GM19043 (cell line): ENCODE results near the gene SNORC.
"Not testable (repeated sequence)": the region's sequence is repeated elsewhere in the genome, so short reads cannot be mapped to it uniquely, and the experiment has no call there.

ENCODE experiments used
- ATAC-seq: cut with Tn5 transposase; IDR thresholded peaks from one replicate; pipeline ENCODE4 v1.9.1; 2021; ENCODE audit warnings: low read depth; ENCODE audit not compliant: unreplicated experiment

SNORC gene

DNA sequence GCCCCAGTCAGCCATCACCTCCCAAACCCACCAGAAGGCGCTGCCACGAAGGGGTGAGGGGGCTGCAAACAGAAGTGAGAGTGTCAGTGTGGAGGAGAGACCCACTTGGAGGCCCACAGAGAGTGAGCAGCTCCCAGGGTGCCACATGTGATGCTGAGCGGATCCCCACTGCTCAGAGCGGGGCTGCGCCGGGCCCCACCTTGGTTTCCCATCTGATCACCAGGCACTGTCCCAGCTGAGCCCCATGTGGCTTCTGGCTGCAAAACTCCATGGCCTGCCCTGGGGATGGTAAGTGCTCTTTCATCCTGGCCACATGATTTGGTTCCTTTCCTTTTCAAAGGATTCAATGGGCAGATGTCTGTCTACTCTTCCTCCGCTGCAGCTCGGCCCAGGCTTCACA, 23.8 kb downstream of the SNORC start:
- ATAC-seq: no peak

DNA sequence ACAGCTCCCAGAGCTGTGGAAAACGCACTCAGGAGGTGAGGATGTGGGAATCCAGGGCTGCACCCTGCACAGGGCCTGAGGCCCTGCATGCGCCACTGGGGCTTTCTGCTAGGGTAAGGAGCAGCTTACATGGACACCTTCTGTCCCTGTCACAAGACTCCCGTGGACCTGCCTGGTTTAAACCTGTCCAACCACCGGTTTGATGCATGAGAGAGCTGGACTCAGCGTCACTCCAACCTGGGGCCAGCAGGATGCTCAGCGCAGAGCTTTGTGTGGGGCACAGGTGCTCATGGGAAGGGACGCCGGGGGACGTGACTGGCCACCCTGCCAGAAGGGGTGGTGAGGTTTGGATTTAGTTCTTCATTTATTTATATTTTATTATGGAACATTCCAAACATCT, 24.2 kb downstream of the SNORC start:
- ATAC-seq: no peak

DNA sequence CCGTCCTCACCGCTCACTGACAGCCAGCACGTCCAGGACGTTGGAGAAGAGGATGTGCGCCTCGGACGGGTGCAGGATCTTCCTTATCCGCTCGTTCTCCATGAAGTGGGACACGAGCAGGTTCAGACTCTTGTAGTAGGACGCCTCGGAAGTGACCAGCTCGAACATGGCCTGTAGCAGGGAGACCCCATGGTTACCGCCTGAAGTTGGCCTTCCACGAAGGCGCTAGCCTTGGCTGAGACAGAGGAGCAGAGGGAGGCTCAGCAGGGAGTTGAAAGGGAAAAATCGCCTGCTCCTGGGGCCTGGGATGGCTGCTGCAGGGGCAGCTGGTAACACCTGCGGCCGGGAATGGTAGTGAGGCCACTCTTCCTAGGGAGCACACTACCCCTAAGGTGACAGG, 24.7 kb downstream of the SNORC start:
- ATAC-seq: no peak

DNA sequence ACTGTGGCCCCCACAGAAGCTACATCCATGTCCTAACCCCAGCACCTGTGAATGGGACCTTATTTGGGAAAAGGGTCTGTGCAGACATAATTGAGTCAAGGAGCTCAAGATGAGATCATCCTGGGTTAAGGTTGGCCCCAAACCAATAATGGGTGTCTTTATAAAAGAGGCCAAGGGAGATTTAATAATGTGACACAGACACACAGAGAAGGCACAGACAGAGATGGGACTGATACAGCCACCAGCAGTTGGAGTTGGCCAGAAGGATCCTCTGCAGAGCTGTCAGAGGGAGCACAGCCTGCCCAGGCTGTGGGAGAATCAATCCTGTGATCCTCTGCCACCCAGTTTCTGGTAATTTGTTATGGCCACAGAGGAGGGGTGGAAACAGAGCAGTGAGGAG, 26.0 kb downstream of the SNORC start:
- no peak for ATAC-seq

DNA sequence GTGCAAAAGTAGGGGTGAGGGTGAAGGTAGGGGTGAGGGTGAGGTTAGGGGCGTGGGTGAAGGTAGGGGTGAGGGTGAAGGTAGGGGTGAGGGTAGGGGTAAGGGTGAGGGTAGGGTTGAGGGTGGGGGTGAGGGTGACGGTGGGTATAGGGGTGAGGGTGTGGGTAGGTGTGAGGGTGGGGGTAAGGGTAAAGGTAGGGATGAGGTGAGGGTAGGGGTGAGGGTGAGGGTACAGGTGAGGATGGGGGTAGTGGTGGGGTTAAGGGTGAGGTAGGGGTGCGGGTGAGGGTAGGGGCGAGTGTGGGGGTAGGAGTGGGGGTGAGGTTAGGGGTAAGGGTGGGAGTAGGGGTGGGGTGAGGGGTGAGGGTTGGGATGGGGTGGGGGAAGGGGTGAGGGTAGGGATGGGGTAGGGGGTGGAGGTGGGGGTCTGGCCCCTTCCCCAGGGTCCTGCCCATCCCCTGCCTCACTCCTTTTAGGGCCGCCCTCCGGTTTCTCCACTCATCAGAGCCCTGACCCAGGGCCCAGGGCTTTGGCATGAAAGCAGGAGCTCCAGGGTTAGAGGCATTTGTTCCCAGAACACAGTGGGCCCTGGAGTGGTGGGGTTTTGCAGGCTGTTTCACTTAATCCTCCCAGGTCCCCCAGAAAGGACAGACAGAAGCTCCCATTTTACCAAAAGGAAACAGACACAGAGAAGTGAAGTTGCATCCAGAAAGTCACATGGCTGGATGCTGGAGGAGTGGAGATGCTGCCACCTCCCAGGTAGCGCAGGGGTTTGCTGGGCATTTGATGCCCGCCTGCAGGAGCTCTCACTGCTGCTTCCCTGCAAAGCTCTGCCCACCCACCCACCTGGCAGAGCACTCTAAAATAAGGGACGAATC, 26.9 kb downstream of the SNORC start:
- ATAC-seq: no peak

DNA sequence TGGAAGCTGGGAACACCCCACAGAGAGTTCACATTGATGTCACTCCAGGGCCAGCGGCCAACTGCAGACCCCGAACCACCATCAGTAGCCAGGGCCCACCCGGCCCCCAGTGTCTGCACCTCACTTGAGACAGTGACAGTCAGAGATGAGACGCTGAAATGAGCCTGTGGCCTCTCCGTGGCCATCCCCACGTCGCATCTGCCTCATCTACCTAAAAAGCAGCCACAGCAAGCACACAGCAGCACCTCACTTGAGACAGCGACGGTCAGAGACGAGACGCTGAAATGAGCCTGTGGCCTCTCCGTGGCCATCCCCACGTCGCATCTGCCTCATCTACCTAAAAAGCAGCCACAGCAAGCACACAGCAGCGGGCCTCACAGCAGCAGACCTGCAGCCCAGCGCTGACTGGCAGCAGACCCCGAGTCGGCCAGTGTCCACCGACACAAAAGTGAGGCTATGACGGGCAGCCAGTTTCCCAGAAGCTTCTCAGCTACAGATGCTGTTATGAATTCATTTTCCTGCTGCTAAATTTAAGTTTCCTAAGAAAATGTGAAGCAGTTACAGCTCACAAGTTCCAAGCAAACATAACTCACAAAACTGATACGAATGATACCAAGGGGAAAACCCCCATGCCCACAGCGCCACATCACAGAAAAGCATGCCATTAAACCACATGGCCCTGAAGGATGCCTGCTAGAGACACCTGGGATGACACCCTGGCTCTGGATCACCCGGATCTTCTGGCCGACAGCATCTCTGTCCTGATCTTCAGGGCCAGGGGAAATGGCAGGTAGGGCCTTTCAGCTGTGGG, 27.7 kb downstream of the SNORC start:
- ATAC-seq: no peak

DNA sequence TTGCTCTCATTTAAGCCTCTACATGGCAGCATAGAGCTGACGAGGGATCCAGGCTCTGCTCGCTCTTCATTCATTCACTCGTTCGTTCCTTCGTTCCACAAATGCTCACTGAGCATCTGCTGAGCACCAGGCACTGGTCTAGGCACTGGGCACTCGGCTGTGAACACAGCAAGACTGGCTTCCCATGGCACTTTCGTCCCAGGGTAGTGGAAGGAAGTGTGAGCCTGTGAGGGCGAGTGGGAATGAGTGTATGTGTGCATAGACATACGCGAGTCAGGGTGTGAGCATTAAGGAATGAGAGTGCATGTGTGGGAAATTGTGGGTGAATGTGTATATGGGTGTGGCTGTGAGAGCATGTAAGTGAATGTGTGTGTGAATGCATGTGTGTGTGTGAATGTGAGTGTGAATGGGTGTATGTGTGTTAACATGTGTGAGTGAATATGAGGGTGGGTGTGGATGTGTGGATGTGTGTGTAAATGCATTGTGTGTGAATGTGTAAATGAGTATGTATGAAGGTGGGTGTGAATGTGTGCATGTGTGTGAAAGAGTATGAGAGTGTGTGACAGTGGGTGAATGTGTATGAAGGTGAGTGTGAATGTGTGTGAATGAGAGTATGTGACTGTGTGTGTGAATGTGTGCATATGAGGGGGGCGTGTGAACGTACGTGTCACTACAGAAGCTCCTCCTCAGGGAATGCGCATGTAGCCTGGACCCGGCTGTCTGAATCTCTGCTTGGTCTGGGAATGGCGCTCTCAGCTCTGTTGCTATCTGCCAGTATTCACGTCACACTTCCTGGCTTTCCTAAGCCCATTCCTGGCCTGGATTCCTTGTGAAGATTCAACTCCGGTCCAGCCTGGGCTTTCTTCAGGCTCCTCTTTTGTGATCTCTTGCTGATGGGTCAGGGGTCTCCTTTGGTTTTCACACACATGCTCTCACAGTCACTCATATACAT, 28.8 kb downstream of the SNORC start:
- ATAC-seq: no peak

DNA sequence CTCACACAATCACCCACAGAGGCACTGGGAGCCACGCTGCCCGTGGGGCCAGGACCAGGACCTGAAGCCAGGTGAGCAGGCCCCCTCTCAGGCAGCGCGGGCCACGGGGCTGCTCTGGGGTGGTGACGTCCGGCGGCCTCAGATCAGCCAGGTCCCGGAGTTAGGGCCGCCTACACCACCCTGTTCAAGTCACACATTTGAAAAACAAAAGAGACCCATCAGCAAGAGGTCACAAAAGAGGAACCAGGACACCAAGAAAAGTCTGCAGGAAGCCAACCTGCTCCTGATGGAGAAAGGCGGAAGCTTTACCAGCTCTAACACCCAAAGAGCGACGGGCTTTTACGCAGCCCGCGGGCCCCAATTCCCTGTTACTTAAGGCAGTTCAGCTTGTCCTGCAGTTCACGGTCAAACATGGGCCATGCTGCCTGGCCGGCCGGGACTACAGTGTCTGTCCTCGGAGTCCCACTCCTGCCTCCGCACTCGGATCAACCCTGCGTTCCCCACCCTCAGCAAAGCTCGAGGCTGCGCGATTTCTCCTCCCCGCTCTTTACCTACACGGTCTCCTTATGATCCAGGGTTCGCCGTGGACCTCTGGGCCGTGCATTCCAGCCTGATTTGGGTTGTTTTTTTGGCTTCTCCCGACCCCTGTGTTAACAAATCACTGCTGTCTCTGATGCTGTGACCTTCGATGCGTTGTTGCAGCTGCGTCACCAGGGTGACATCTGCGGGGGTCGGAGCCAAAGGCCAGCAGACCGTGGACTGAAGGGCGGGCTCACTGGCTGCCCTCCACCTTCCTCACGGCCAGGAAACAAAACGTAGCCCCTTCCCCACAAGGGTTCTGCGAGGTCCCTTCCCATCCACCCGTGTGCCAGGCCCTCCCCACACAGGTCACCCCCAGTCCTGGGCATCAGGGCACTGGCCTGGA, 31.0 kb downstream of the SNORC start:
- ATAC-seq: no peak

DNA sequence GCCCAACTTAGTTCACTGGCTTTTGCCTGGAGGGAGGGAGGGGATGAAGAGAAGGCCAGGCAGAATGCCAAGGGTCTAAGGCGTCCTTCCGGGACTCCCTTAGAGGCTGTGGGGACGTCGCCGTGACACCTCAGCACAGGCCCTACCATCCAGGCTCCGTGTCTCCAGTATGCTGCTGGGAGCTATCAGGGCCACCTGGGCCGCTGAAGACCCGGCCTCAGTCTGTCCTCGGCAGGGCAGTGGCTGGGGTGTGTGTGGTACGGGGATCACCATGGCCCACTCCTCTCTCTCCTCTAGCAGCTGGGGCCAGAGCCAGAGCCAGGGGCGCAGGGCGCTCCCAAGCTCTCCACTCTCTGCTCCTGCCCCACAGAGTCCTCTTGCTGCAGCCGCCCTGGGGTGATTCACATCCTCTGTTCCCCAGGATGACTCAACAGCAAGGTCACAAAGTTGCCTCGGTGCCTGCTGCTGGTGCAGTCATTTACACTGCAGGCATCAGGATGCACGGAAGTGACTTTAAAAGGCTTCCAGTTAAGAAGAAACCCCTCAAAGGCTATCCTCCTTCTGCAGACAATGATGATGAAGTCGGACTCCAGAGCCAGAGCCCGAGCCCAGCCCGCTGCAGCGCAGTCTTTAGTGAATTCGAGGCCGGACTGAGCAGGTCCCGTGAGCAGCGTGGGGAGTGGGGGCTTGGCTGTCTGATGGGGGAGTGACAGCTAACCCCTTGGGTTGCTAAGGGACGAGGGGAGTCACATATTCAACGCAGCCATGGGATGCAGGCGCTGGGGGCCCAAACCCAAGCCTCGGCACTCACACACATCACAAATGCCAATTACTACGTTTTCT, 31.9 kb downstream of the SNORC start:
- ATAC-seq: no peak

DNA sequence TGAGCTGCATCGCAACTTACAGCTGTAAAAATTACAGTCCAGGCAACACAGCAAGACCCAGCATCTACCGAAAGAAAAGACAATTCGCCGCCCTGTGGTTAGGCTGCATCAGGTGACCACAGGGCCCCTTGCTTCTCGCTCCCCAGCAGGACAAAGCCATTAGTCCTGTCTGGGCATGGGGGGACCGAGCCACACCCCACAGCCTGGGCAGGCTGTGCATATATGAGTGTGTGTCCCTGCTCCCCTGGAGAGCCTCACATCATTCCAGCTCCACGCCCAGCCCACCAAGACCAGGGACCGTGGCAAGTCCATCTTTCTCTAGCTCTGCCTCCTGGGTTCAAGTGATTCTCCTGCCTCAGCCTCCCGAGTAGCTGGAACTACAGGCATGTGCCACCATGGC, 33.9 kb downstream of the SNORC start:
- no peak for ATAC-seq

DNA sequence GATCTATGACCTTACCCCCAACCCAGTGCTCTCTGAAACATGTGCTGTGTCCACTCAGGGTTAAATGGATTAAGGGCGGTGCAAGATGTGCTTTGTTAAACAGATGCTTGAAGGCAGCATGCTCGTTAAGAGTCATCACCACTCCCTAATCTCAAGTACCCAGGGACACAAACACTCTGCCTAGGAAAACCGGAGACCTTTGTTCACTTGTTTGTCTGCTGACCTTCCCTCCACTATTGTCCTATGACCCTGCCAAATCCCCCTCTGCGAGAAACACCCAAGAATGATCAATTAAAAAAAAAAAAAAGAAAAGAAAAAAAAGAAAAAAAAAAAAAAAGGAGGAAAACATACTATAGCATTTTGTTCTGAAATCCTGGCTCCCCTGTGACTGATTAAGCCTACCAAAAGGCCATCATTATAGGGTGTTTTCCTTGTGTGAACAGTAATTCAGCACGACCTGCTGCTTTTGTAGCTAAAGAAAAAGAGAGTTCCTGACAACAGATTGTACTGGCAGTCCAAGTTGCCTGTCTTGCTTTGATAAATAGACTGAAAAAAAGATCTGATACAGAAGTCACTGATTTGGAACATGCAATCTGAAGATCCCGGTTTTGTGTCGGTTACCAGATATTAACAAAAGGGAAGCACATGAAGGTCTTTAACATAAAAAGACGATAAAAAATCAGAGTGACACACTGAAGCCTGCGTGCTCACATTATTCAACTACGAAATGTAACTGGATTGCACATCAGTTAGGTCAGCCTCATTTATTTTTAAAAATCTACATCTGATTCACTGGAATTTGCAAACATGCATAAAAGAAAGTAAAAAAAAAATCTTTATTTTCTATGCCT, 37.0 kb downstream of the SNORC start:
- not testable (repeated sequence) for ATAC-seq

DNA sequence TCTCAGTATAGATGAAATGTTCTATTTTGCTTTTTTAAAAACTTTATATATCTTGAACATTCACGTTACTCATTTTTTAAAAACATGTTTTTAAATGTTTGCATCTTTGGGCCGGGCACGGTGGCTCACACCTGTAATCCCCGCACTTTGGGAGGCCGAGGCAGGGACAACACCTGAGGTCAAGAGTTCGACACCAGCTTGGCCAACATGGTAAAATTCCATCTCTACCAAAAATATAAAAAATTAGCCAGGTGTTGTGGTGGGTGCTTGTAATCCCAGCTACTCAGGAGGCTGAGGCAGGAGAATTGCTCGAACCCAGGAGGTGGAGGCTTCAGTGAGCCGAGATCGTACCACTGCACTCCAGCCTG, 37.6 kb downstream of the SNORC start:
- not testable (repeated sequence) for ATAC-seq

DNA sequence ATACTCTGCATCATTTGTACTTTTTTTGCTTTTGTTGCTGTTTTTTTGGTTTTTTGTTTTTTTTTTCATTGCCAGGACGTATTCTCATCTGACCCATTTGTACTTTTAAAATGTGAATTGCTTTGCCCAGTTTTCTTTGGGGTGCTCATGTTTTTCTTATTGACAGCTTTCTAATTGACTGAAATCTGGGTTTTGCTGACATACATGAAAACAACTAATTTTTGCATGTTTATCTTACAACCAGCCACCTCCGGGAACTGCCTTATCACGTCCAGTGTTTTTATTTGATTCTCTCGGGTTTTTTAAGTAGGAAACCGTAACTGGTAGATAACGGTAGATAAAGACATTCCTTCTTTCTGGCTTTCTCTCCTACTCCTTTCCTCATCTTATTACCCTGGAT, 38.6 kb downstream of the SNORC start:
- ATAC-seq: no peak

DNA sequence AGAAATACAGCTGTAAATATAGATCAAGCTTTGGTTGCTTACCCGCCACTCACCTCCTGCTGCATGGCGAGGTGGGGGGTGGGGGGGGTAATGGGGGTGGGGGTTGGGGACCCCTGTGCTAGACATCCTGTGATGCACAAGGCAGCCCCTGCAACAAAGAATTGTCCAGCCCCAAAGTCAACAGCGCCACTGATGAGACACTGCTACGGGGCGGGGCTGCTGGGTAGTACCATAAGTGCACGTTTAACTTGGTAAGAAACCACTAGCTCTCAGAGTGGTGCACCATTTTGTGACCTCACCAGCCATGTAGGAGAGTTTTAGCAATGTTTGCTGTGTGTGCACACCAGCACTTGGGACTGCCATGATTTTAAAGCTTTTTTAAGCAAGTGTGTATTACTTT, 40.3 kb downstream of the SNORC start:
- no peak for ATAC-seq

DNA sequence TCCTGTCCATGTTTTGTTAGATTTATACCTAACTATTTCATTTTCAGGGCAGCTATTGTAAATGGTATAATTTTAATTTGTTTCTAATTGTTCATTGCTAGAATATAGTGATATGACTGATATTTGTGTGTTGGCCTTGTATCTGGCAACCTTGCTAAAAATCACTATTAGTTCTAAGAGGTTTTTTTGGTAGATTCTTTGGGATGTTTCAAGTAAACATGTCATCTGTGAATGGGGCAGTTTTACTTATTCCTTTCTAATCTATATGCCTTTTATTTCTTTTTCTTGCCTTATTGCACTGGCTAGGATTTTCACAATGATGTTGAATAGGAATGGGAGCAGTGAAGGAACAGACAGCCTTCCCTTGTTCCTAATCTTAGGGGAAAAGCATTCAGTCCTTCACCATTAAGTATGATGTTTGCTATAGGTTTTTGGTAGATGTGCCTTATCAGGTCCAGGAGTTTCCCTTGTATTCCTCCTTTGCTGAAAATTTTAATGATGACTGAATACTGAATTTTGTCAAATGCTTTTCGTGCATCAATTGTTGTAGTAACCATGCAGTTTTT, 41.7 kb downstream of the SNORC start:
- ATAC-seq: no peak

DNA sequence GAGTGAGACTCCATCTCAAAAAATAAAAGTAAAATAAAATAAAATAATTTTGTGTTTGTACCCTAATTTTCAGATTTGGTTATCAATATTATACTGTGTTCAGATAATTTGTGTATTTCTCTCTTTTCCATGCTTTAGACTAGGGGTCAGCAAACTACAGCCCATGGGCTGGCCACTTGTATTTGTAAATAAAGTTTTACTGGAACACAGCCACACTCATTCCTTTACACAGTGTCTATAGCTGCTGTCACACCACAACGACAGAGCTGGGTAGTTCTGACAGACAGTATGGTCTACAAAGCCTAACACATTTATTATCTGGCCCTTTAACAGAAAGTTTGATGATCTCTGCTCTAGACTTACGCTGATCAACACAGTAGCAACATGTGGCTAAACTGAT, 43.8 kb downstream of the SNORC start:
- no peak for ATAC-seq

DNA sequence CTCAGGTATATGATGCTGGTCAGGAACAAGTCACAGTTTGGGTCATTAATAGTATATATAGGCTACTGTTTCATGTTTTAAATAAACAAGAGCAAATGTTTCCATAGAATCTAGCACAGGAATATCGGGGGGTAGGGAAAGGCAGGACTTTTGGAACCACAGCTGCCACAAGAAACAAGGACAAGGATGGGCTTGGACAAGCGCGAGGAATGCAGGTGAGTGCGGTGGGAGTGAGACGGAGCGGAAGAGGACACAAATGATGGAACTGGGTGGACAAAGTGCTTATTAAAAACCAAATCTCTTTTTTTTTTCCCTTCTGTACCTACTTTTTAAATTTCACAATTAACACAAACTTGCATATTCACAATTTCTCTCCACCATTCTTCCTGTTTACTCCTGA, 49.1 kb downstream of the SNORC start:
- ATAC-seq: no peak

DNA sequence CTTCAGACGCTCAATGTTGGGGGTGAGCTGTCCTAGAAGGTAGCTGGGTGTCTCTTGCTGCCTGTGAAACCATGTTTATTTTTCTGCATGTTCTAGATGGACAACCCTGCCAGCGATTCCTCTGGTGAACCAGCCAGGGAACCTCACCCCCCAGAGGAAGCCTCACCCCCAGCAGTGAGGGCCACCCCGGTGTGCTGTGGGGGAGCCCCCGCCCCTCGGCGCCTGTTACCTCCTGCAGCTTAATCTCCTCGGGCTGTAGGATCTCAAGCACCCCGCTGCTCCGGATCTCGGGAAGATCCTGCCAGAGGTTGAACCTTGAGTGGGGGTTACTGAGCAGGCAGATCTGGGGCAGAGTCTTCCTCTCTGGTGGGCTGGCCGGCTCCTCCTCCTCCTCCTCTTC, 50.0 kb downstream of the SNORC start:
- ATAC-seq: no peak
